ENCODE results near the gene IRS2. TPM values are rescaled to one million over a fixed set of nuclear protein-coding genes. Genes with fewer than 3 reads are reported as not detected.

IRS2 gene
- total and polyA plus RNA-seq, 2 of the 8 experiments (the other 6 are each of a cell fraction or from before 2014, with no cell fraction given): 2.6 to 17.0 TPM

GRCh38 chr13:109773276-109773675, 13.1 kb downstream of the IRS2 start (continued):
- TF ChIP-seq, protein P1, sequence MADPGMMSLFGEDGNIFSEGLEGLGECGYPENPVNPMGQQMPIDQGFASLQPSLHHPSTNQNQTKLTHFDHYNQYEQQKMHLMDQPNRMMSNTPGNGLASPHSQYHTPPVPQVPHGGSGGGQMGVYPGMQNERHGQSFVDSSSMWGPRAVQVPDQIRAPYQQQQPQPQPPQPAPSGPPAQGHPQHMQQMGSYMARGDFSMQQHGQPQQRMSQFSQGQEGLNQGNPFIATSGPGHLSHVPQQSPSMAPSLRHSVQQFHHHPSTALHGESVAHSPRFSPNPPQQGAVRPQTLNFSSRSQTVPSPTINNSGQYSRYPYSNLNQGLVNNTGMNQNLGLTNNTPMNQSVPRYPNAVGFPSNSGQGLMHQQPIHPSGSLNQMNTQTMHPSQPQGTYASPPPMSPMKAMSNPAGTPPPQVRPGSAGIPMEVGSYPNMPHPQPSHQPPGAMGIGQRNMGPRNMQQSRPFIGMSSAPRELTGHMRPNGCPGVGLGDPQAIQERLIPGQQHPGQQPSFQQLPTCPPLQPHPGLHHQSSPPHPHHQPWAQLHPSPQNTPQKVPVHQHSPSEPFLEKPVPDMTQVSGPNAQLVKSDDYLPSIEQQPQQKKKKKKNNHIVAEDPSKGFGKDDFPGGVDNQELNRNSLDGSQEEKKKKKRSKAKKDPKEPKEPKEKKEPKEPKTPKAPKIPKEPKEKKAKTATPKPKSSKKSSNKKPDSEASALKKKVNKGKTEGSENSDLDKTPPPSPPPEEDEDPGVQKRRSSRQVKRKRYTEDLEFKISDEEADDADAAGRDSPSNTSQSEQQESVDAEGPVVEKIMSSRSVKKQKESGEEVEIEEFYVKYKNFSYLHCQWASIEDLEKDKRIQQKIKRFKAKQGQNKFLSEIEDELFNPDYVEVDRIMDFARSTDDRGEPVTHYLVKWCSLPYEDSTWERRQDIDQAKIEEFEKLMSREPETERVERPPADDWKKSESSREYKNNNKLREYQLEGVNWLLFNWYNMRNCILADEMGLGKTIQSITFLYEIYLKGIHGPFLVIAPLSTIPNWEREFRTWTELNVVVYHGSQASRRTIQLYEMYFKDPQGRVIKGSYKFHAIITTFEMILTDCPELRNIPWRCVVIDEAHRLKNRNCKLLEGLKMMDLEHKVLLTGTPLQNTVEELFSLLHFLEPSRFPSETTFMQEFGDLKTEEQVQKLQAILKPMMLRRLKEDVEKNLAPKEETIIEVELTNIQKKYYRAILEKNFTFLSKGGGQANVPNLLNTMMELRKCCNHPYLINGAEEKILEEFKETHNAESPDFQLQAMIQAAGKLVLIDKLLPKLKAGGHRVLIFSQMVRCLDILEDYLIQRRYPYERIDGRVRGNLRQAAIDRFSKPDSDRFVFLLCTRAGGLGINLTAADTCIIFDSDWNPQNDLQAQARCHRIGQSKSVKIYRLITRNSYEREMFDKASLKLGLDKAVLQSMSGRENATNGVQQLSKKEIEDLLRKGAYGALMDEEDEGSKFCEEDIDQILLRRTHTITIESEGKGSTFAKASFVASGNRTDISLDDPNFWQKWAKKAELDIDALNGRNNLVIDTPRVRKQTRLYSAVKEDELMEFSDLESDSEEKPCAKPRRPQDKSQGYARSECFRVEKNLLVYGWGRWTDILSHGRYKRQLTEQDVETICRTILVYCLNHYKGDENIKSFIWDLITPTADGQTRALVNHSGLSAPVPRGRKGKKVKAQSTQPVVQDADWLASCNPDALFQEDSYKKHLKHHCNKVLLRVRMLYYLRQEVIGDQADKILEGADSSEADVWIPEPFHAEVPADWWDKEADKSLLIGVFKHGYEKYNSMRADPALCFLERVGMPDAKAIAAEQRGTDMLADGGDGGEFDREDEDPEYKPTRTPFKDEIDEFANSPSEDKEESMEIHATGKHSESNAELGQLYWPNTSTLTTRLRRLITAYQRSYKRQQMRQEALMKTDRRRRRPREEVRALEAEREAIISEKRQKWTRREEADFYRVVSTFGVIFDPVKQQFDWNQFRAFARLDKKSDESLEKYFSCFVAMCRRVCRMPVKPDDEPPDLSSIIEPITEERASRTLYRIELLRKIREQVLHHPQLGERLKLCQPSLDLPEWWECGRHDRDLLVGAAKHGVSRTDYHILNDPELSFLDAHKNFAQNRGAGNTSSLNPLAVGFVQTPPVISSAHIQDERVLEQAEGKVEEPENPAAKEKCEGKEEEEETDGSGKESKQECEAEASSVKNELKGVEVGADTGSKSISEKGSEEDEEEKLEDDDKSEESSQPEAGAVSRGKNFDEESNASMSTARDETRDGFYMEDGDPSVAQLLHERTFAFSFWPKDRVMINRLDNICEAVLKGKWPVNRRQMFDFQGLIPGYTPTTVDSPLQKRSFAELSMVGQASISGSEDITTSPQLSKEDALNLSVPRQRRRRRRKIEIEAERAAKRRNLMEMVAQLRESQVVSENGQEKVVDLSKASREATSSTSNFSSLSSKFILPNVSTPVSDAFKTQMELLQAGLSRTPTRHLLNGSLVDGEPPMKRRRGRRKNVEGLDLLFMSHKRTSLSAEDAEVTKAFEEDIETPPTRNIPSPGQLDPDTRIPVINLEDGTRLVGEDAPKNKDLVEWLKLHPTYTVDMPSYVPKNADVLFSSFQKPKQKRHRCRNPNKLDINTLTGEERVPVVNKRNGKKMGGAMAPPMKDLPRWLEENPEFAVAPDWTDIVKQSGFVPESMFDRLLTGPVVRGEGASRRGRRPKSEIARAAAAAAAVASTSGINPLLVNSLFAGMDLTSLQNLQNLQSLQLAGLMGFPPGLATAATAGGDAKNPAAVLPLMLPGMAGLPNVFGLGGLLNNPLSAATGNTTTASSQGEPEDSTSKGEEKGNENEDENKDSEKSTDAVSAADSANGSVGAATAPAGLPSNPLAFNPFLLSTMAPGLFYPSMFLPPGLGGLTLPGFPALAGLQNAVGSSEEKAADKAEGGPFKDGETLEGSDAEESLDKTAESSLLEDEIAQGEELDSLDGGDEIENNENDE (IDR thresholded peaks at IDR 0.05; ENCODE audit: insufficient replicate concordance, low read length): no peak
- no peak for TF ChIP-seq SIX5 (IDR thresholded peaks at IDR 0.05; ENCODE audit: low read depth, low read length)
- TF ChIP-seq JUN (IDR thresholded peaks at IDR 0.05; ENCODE audit: low read depth, low read length): no peak
- TF ChIP-seq NRF1 (IDR thresholded peaks at IDR 0.05; ENCODE audit: low read depth, low read length): no peak
- TF ChIP-seq RXRA (IDR thresholded peaks at IDR 0.05; ENCODE audit: insufficient read depth, low read depth, low read length): no peak
- TF ChIP-seq RBBP5 (IDR thresholded peaks at IDR 0.05; ENCODE audit: borderline replicate concordance, low read depth, low read length): no peak
- TF ChIP-seq POLR2A (IDR thresholded peaks at IDR 0.05; ENCODE audit: control extremely low read depth in 1 of 2, low read depth in 2 of 2, low read length in 2 of 2): no peak
- no peak for TF ChIP-seq CBX8 (IDR thresholded peaks at IDR 0.05; ENCODE audit: borderline replicate concordance, low read depth, low read length)
- no peak for TF ChIP-seq MAFK (IDR thresholded peaks at IDR 0.05; ENCODE audit: low read depth, low read length)

All from H1 (cell line).